Measurements from ENCODE around the gene RIPOR3. TPM values are rescaled to one million over a fixed set of nuclear protein-coding genes. Genes with fewer than 3 reads are reported as not detected.

The RIPOR3 gene
- polyA plus RNA-seq (2012; ENCODE audit: missing spikeins), result 1.2 TPM

GRCh38 chr20:50690650-50691572 lies at the start of gene RIPOR3:
Gene RIPOR3, minus strand, starts transcription at chr20:50691542. Its CDS starts 414 bp downstream, at chr20:50691128.
- no peak for FAIRE-seq

GRCh38 chr20:50737352-50737751 lies 46.0 kb upstream of the RIPOR3 start:
- TF ChIP-seq TAF1 (IDR thresholded peaks at IDR 0.05; ENCODE audit: borderline replicate concordance, low read depth, low read length) (no peak), POLR2A (IDR thresholded peaks at IDR 0.05; ENCODE audit: low read depth, low read length) (no peak), POLR2AphosphoS5 (IDR thresholded peaks at IDR 0.05; ENCODE audit: low read depth, low read length) (no peak)
- FAIRE-seq (no peak), DNase-seq (ENCODE audit: insufficient read length) (no peak)

More at GRCh38 chr20:50690650-50691572, at the start of gene RIPOR3:
- DNase-seq (ENCODE audit: insufficient read length), result no peak
- no peak for TF ChIP-seq POLR2AphosphoS5 (IDR thresholded peaks at IDR 0.05; ENCODE audit: low read depth, low read length)
- TF ChIP-seq TAF1 (IDR thresholded peaks at IDR 0.05; ENCODE audit: borderline replicate concordance, low read depth, low read length), result no peak
- TF ChIP-seq POLR2A (IDR thresholded peaks at IDR 0.05; ENCODE audit: low read depth, low read length), result no peak

- FAIRE-seq (no peak), DNase-seq (ENCODE audit: insufficient read length) (no peak)
- TF ChIP-seq POLR2A (IDR thresholded peaks at IDR 0.05; ENCODE audit: low read depth, low read length), result no peak
- TF ChIP-seq POLR2AphosphoS5 (IDR thresholded peaks at IDR 0.05; ENCODE audit: low read depth, low read length), result no peak
- TF ChIP-seq TAF1 (IDR thresholded peaks at IDR 0.05; ENCODE audit: borderline replicate concordance, low read depth, low read length), result no peak
Observed at GRCh38 chr20:50735813-50736212, 44.5 kb upstream of the RIPOR3 start.

- TF ChIP-seq POLR2A (IDR thresholded peaks at IDR 0.05; ENCODE audit: low read depth, low read length) (no peak), POLR2AphosphoS5 (IDR thresholded peaks at IDR 0.05; ENCODE audit: low read depth, low read length) (no peak), TAF1 (IDR thresholded peaks at IDR 0.05; ENCODE audit: borderline replicate concordance, low read depth, low read length) (no peak)
- no peak for FAIRE-seq
- no peak for DNase-seq (ENCODE audit: insufficient read length)
Observed at GRCh38 chr20:50734730-50735679, 43.7 kb upstream of the RIPOR3 start.

GRCh38 chr20:50733644-50734349 lies 42.5 kb upstream of the RIPOR3 start:
- DNase-seq (ENCODE audit: insufficient read length), result no peak
- TF ChIP-seq POLR2A (IDR thresholded peaks at IDR 0.05; ENCODE audit: low read depth, low read length) (no peak), TAF1 (IDR thresholded peaks at IDR 0.05; ENCODE audit: borderline replicate concordance, low read depth, low read length) (no peak), POLR2AphosphoS5 (IDR thresholded peaks at IDR 0.05; ENCODE audit: low read depth, low read length) (no peak)
- no peak for FAIRE-seq

DNA sequence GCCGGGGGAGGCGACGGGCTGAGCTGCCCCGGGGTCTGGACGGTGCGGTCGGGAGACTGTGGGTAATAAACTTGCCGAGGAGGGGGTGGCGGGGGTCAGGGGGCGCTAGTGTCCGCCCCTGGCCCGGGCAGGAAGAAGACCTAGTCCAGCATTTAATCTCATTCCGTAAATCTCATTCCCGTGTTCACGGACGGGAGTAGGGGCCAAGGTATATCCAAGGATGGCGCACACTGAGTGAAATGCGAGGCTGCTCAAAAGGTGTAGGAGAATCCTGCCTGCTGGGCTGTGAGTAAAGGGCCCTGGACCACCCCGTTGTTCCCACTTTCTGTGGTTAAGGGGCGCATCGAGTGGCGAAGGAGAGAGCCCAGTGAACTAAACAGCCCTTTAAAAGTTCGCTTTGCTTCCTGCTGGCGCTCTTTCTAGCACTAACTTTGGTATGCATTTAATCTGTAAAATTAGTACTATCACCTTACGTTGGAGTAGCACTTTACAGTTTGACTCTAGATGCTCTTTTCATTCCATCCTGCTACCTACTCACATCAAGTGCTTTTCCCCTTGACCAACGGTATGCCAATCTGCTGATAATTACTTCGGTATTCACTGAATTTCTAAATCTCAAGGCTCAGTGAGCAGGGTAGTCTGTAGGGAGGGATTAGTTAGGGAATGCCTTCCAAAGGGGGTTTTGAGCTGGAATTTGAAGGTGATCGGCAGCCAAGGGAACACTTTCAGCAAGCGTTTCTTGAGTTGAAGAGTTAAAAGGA lies 40.8 kb upstream of the RIPOR3 start:
- TF ChIP-seq POLR2A (IDR thresholded peaks at IDR 0.05; ENCODE audit: low read depth, low read length) (no peak), POLR2AphosphoS5 (IDR thresholded peaks at IDR 0.05; ENCODE audit: low read depth, low read length) (no peak), TAF1 (IDR thresholded peaks at IDR 0.05; ENCODE audit: borderline replicate concordance, low read depth, low read length) (no peak)
- FAIRE-seq, result no peak

DNA sequence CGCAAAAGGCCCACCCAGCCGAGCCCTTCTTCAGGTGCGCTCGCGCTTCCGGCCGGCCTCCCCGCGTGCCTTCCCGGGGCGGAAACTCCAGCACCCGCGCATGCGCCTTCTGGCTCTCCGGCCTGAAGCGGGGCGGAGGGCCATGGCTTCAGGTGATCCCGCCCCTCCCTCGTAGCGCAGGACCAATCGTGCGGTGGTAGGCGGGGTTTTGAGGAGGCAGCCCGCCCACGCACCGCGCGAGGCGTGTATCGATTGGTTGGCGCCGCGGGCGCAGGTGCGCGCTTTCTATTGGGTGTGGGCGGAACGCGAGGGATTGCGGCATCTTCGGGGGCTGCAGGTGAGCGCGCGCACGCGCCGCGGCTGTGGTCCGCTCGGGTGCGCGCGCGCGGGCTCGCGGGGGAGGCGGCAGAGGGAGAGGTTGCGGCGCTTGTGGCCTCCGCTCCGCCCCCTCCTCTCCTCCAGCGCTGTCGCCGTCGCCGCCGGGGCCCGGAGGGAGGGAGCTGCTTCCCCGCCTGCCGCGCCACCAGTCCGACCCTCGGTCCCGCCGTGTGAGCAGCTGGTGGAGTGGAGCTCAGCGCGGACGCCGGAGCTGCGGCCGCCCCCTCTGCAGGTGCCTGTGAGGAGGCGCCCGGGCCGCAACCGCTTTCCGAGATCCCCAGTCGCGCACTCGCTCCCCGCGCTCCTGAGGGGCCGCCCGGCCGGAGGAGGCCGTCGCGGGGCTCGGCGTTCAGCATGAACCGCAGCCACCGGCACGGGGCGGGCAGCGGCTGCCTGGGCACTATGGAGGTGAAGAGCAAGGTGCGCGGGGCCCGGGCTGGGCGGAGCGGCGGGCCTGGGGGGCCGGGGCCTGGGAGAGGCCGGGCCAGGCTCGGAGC lies 40.0 kb upstream of the RIPOR3 start, which contains the start of gene PARD6B:
PARD6B (plus strand) TSS at position 526 of the 875 bp plus-strand sequence; CDS start at position 733, 207 bp downstream.
- DNase-seq (ENCODE audit: insufficient read length) (peak; percentile 98), FAIRE-seq (peak; percentile 99)
- no peak for TF ChIP-seq TAF1 (IDR thresholded peaks at IDR 0.05; ENCODE audit: borderline replicate concordance, low read depth, low read length)
- TF ChIP-seq POLR2A (IDR thresholded peaks at IDR 0.05; ENCODE audit: low read depth, low read length), result peak; percentile 51; the same call in 1 of the 2 replicates

More for the DNA sequence above, 40.8 kb upstream of the RIPOR3 start:
- no peak for DNase-seq (ENCODE audit: insufficient read length)

- FAIRE-seq (no peak), DNase-seq (ENCODE audit: insufficient read length) (no peak)
- TF ChIP-seq POLR2A (IDR thresholded peaks at IDR 0.05; ENCODE audit: low read depth, low read length), result no peak
- TF ChIP-seq POLR2AphosphoS5 (IDR thresholded peaks at IDR 0.05; ENCODE audit: low read depth, low read length), result no peak
- TF ChIP-seq TAF1 (IDR thresholded peaks at IDR 0.05; ENCODE audit: borderline replicate concordance, low read depth, low read length), result no peak
Observed at GRCh38 chr20:50730765-50731054, 39.4 kb upstream of the RIPOR3 start.

- DNase-seq (ENCODE audit: insufficient read length) (no peak), FAIRE-seq (no peak)
- no peak for TF ChIP-seq TAF1 (IDR thresholded peaks at IDR 0.05; ENCODE audit: borderline replicate concordance, low read depth, low read length)
- TF ChIP-seq POLR2A (IDR thresholded peaks at IDR 0.05; ENCODE audit: low read depth, low read length), result no peak
- TF ChIP-seq POLR2AphosphoS5 (IDR thresholded peaks at IDR 0.05; ENCODE audit: low read depth, low read length), result no peak
Observed at GRCh38 chr20:50729901-50730764, 38.8 kb upstream of the RIPOR3 start.
